ENCODE measurements around the gene FOXP1.
"Not testable (repeated sequence)": the region's sequence is repeated elsewhere in the genome, so short reads cannot be mapped to it uniquely, and the experiment has no call there.

The FOXP1 gene

GRCh38 chr3:71451812-71452211 is 131.7 kb downstream of the FOXP1 start:
- DNase-seq (ENCODE audit: low spot score): no peak

GRCh38 chr3:71451060-71451459 is 132.5 kb downstream of the FOXP1 start:
- no peak for DNase-seq (ENCODE audit: low spot score)

- DNase-seq (ENCODE audit: low spot score): no peak
Observed at GRCh38 chr3:71450162-71450561, 133.4 kb downstream of the FOXP1 start.

- DNase-seq (ENCODE audit: low spot score): no peak
Observed at GRCh38 chr3:71447803-71448202, 135.7 kb downstream of the FOXP1 start.

GRCh38 chr3:71447197-71447596 is 136.3 kb downstream of the FOXP1 start:
- DNase-seq (ENCODE audit: low spot score): no peak

GRCh38 chr3:71446734-71447133 is 136.8 kb downstream of the FOXP1 start:
- DNase-seq (ENCODE audit: low spot score): no peak

GRCh38 chr3:71446260-71446659 is 137.3 kb downstream of the FOXP1 start:
- no peak for DNase-seq (ENCODE audit: low spot score)

GRCh38 chr3:71444861-71445259 is 138.7 kb downstream of the FOXP1 start:
- no peak for DNase-seq (ENCODE audit: low spot score)

GRCh38 chr3:71444028-71444860 is 139.3 kb downstream of the FOXP1 start:
- DNase-seq (ENCODE audit: low spot score): peak; percentile 80

- DNase-seq (ENCODE audit: low spot score): no peak
Observed at GRCh38 chr3:71443332-71443731, 140.2 kb downstream of the FOXP1 start.

GRCh38 chr3:71442652-71443042 is 140.9 kb downstream of the FOXP1 start:
- no peak for DNase-seq (ENCODE audit: low spot score)

GRCh38 chr3:71441925-71442651 is 141.4 kb downstream of the FOXP1 start:
- DNase-seq (ENCODE audit: low spot score): no peak

GRCh38 chr3:71441217-71441924 is 142.2 kb downstream of the FOXP1 start:
- DNase-seq (ENCODE audit: low spot score): no peak

GRCh38 chr3:71438904-71439303 is 144.6 kb downstream of the FOXP1 start:
- DNase-seq (ENCODE audit: low spot score): no peak

GRCh38 chr3:71438071-71438685 is 145.3 kb downstream of the FOXP1 start:
- no peak for DNase-seq (ENCODE audit: low spot score)

GRCh38 chr3:71436337-71436736 is 147.2 kb downstream of the FOXP1 start:
- no peak for DNase-seq (ENCODE audit: low spot score)

- not testable (repeated sequence) for DNase-seq (ENCODE audit: low spot score)
Observed at GRCh38 chr3:71435836-71436235, 147.7 kb downstream of the FOXP1 start.

GRCh38 chr3:71433631-71434030 is 149.9 kb downstream of the FOXP1 start:
- DNase-seq (ENCODE audit: low spot score): no peak

GRCh38 chr3:71432044-71432975 is 151.2 kb downstream of the FOXP1 start:
- no peak for DNase-seq (ENCODE audit: low spot score)

- no peak for DNase-seq (ENCODE audit: low spot score)
Observed at GRCh38 chr3:71430941-71431552, 152.5 kb downstream of the FOXP1 start.

GRCh38 chr3:71429597-71429988 is 153.9 kb downstream of the FOXP1 start:
- no peak for DNase-seq (ENCODE audit: low spot score)

Measured in kidney capillary endothelial cell (primary cell).